NCI-H2227 treated with DMSO at 0.1 percent for 48 hours (cell line): ENCODE results near the gene REEP1.
A peak's percentile ranks its signal among the peaks of the same experiment; 100 is the strongest.
"Not testable (repeated sequence)": the region's sequence is repeated elsewhere in the genome, so short reads cannot be mapped to it uniquely, and the experiment has no call there.

Experiments
- DNase-seq: peaks from one replicate; lab custom pipeline; 2025; lab: John Stamatoyannopoulos, UW

The REEP1 gene

DNA sequence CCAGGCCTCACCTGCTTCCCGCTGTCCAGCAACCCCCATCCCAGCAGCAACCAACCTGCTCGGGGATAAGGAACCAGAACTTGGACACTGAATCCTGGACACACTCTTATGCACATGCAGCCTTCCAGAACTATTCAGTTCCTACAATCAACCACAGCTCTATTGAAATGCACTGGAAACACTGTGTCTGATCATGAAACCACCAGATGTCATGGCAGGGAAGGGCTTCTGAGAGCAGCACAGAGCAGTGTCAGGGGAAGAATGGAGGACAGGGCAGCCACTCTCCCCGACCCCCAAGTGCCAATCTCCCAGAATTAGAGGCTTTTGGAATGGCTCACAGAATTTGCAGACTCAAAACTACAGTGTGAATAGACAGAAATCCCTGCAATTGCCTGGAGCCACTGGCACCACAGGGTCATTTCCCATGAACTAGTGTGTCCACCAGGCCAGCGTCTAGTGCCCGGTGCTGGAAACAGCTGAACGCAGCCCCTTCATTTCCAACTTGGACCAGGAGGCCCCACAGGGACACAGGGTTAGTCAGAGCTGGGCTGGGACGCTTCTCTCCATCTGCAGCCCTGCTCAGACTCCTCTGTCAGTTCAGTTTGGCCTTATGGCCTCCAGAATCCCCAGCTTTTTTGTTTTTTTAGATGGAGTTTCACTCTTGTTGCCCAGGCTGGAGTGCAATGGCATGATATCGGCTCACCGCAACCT is 112.6 kb downstream of the REEP1 start:
- DNase-seq, result no peak

DNA sequence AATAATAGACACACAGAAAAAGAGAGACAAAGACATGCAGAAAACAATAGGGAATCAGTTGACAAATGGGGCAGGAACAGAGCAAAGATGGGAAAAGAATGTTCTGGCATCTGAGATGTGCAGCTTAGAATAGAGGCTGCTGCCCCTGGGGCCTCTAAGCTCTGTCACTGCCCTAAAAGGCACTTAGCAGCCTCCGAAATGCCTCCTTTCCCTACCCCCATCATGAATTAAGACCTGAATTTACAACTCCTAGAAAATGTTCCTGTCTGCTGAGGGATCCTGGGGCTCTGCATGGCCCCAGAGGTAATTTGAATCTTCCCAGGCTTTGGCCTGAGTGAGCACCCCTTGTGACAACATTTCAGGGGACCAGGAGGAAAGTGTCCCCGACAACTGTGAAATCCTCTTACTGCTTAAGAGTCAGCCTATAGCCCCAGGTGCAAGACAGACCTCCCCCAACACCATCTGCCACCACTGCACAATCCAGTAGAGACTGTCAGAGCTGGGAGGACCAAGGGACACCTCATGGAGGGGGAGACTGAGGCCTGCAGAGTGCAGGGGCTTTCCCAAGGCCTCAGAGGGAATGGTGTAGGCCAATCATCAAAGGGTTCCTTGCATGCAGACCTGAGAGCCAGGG is 113.4 kb downstream of the REEP1 start:
- DNase-seq, result no peak

DNA sequence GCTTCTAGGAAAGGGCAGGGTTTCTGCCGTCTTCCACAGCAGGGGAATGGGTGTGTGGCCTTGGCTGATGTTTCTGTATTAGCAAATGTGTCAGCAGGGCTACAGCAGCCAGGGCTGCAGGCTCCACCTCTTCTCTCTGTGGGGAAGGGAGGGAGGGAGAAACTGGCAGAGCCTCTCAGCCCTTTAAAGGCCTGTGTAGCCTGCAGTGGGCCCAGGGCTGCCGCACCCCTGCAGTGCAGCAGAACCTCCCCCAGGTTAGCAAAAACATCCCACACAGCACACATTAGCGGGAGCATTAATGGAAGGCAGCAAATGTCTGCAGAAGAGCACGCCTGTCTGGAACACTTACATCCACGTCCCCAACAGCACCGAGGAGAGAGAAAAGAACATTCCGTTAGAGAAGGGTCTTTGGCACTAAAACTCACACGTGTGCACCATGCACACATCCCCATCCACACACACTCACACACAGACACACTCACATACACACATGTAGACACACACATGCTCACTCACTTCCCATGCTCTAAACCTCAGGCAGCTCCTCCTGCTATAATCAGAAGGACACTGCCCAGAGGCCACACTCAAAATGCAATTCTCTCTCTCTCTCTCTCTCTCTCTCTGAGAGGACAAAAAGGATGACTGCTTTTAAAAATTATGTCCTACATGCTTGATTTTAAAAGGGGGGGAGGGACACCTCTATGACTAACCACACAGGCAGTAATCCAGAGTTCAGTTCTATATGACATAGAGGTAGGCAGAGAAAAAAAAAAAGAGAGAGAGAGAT is 114.1 kb downstream of the REEP1 start:
- DNase-seq, result peak; percentile 57

DNA sequence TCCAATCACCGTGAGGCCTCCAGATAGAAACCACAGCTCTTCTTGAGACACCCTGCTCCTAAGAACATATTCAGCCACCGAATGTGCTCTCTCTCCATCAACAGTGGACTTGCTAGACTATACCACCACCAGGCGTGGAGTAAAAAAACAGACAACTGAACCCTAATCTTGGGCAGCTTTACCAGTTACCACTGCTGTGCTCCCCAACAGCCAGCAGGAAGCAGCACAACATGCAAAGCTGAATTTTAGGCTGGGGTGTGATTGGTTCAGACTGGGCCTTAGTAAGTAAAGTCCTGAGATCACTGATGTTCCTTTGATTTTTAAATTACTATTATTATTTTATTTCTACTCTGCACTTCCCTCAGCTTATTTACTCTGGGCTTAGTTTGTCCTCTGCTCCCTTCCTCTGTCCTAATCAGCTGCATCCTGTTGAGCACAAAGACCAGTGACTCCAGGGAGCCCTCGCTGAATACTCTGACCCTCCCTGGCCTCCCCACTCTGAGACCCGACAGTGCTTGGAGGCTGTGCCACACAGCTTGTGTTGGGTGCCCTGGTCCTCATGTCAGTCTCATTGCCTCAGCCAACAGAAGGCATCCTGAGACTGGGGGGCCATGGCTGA is 116.3 kb downstream of the REEP1 start:
- peak; percentile 11 for DNase-seq

DNA sequence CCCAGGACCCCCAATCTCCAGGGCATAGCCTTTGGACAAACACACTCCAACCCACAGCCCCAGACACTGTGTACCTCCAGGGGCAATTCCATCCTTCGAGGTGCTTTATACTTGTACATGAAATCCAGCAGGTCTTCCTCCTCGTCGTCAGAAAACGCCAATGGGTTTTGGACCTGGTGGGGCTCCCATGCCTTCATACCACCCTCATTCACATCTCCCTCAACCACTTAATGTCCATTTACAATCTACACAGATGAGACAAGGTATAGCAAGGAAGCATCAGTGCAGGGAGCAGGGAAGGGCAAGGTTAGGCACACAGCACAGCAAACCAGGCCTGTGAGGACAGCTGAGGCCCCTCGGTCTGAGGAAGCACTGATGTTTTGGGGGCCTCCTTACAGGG is 117.5 kb downstream of the REEP1 start:
- DNase-seq, result no peak

DNA sequence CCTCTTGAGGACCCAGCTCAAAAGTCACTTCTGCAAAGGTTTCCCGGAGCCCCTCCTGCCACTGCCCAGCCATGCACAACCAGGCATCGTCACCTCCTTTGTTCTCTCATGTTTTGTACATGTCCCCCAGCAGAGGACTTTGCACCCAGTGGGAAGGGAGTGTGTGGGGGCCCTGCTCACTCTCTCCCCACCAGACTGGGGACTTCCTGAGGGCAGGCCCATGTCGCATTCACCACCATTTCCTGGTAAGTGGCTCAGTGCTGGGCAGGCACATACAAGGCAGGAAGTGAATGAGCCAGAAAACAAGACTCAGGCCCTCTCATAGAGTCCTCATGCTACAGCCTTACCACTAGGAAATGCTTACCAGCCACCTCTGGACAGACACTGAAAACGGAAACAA is 119.3 kb downstream of the REEP1 start:
- no peak for DNase-seq

DNA sequence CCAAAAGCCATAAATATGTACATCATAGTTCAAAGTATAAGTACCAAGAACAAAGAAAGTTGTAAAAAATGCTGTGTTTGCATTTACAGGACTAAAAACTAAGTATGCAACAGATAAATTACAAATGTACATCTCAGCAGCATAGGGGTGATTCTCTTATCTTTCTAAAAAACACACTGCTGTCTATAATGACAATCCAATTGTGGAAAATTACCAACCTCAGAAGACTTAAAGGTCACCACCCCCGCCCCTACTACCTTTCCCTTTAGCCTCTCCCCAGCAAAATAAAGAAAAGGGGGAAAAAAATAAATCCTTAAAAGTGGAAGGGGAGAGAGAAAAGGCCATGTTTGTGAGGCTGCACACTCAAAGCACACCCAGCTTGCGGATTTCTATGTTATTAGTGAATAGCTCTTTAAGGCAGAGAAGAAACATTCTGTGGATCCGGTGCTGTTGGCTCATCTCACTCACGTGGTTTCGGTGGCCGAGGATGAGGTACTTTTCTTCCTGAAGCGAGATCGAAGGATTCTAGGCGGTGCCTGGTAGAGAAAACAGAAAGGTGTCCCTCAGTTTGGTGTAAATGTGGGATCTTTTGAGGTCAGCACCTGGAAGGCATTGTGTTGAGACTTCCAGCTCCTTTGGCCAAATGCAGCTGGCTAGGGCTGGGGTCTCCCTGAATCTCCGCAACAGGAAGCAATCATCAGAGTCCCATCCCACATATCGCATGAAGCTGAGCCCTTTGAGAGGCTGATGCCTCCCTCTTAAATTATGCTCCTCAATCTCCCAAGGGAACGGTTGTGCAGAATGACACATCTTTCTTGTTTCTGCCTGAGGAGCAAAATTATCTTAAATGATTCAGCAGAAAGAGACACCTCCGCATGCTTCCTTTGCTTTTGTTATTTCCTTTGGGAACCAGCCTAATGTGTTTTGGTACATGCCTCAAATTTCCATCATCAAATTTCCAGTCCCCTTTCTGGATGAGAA is 120.6 kb downstream of the REEP1 start:
- DNase-seq, result peak; percentile 65

DNA sequence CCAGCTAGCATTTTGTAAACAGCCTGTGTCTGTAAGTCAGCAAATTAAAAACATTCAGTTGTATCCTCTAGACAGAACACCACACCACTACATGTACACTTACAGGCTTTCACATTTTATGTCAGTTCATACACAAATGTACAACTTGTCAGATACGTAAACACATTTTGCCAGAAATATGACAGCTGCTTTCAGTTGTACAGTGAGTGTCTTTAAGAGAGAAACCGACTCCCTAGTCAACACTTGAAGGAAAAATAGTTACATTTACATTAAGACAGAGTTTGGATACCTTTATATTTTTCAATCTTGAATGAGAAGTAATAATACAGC is 123.0 kb downstream of the REEP1 start:
- no peak for DNase-seq

DNA sequence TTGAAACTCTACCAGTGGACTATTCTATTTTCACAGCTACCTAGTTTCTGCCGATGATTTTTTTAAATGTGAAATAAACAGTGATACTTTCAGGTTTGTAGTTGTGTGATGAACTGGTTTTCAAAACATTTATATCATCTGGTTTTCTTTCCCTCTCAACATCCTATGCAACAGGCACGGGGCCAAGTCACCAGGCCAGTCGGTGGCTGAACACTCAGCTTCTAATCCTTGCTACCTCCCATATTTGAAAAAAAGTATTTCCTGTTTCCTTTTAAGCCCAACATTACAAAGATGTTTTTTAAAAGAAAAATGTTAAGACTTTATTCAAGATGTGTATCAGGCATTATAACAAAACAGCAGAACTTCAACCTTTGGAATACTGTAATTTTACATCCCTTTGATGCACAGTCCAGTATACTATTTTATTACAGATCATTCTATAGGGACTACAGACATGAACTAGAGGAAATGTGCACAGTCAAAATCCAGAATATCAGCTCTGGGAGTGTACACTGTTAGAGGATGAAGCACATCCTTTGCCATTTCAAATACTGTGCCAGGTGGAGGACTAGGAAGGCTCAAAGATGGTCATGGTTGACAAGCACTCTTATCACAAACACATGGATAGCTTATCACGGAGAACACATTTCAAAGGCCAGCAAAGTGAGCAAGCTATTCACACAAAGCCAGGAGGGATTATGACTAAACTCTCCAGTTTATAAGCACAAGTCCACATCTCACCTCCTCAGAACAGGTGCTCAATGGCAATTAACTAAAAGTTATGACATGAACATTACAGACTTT is 123.5 kb downstream of the REEP1 start:
- DNase-seq, result no peak

DNA sequence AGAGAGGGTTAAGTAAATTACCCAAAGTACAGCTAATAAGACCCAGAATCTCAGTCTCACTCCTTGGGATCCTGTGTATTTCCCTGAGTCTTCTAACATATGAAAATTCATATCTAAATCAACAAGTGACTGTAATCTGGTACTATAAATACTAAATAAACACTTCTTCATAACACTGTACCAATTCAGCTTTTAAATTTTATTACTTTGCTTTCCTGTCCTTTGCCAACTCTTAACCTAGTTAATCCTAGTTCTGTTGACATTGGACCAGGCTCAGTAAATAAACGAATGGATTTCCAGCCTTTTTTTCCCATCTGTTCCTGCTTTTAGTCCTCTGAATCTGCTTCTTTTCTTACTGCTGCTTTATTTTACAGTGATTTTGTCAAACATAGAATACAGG is 124.4 kb downstream of the REEP1 start:
- no peak for DNase-seq

DNA sequence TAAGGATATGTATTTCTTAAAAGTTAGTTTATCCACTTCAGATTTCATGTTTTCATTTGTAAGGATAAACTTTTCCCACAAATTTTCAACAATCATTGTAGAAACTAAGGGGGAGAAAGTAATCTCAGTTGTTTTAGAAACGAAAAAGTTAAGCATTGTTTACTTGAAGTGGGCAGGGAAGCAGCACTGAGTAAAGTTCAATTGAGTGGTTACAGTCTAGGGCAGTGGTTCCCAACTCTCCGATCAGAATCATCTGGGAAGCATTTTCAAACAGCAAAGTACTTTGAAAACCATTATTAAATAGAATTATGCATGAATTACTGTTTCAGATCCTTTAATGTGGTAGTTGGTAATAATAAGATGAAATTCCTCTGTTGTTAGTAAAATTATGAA is 125.6 kb downstream of the REEP1 start:
- DNase-seq, result no peak

DNA sequence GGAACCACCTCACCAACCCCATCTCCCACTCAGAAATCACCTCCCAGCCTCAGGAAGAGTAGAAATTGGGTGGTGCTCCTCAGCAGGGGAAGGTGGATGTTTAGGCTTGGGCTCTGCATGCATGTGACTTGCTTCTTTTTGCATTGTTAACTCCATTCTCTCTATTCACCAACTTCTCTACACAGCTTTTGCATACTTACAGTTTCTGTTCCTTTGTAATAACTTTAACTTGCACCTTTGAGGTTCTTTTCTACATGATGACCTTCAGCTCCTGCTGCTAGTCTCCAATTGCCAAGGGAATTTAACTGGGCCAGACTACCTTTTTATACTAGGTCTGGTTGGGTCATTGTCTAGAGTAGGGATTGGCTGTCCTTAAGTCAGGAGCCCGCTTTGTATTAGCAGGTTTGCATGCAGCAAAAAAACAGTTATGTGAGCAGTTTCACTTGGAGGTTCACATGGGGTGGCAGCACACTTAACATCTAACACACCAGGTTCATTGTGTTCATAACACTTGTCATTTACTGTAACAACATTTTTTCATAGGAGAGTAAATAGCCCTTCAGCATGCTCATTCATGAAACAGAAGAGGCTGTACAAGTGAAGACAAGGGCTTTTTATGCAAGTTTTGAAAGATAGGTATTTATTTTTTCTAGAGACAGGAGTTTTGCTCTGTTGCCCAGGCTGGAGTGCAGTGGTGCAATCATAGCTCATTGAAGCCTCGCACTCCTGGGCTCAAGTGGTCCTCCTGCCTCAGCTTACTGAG is 126.2 kb downstream of the REEP1 start:
- DNase-seq, result no peak

DNA sequence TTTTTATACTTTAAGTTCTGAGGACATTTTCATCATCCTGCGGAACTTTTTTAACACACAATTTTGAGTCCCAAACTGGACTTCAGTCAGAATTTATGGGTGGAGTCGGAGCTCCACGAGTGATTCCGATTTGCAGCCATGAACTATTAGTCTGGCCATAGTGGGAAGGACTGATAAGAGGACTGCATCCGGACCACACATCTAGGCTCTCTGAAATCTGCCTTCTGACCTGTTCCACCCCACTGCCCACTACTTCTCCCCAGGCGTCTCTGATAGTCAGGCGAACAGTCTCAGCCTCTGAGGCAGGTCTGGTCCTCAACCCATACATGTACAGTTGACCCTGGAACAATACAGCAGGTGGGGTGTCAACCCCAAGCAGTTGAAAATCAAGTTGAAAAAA is 133.0 kb downstream of the REEP1 start:
- no peak for DNase-seq

DNA sequence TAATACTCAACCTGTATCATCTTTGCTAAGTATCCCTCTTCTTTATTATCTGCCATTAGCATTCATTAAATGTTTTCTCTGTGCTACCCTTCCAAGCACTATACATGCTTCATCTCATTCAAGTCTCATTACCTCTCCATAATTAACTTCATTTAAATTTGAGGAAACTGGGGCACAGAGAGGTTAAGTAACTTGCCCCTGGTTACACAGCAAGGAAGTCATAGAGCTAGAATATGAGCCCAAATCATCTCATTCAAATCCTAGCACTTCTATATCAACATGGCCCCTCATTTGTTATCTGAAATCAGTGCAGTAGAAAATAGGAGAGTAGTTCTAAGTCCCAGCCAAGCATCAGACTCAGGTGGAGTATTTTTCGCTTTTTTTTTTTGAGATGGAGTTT is 133.8 kb downstream of the REEP1 start:
- DNase-seq, result no peak

DNA sequence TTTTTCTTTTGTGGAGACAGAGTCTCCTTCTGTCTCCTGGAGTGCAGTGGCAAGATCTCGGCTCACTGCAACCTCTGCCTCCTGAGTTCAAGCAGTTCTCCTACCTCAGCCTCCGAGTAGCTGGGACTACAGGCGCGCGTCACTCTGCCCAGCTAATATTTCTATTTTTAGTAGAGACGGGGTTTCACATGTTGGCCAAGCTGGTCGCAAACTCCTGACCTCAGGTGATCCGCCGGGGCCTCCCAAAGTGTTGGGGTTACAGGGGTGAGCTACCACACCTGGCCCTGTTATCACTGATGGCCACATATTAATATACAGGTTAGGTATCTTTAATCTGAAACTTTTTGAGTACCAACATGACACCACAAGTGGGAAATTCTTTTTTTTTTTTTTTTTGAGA is 134.7 kb downstream of the REEP1 start:
- DNase-seq, result no peak

DNA sequence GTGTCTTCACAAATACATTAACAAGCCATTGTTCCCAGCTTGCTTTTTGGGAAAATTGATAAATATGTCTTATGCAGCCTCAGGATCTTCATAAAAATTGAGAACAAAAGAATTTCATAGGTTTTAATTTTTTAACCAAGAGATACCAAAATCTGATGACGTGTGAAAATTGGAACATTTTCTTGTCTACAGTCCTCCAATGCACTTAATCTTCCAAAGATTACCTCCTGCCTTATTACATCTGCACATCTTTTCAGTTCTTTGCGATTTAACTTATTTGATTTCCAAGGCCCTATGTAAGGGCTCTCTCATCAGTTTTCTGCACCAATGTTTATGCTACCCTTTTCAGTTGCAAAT is 135.1 kb downstream of the REEP1 start:
- DNase-seq, result no peak

DNA sequence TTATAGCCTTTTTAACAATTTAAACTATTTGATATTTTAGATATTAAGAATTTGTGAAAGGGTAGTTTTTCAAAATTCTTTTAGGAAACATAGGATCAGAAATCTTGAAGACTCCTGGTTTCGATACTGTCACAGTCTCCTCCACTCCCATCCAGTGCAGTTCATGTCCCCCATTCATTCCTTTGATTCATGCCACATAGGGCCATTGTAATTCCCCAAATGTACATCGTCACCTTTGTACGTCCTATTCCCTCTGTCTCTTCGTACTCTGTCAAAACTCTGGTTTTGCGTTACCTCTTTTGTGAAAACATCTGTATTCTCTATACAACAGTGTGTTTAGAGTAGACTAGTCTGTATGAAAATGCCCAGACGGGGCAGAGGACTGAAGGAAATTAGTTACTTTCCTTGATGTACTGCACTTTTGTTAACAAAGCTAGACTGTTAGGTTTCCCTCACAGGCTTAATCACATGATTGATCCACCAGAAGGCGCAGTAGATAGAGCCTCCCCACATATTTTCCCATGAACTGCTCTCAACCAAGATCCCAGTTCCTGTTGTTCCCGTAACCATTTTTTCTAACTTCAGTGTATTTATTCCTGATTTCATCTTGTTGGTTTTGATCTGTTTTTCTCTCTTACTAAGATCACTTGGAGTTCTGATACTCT is 135.6 kb downstream of the REEP1 start:
- peak; percentile 46 for DNase-seq

DNA sequence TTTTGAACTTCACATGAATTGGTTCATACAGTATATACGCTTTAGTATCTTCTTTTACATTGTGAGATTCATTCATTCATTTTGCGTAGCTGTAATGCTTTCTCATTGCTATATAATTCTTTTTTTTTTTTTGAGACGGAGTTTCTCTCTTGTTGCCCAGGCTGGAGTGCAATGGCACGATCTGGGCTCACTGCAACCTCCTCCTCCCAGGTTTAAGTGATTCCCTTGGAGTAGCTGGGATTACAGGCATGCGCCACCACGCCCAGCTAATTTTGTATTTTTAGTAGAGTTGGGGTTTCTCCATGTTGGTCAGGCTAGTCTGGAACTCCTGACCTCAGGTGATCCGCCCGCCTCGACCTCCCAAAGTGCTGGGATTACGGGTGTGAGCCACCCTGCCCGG is 136.9 kb downstream of the REEP1 start:
- DNase-seq, result not testable (repeated sequence)

DNA sequence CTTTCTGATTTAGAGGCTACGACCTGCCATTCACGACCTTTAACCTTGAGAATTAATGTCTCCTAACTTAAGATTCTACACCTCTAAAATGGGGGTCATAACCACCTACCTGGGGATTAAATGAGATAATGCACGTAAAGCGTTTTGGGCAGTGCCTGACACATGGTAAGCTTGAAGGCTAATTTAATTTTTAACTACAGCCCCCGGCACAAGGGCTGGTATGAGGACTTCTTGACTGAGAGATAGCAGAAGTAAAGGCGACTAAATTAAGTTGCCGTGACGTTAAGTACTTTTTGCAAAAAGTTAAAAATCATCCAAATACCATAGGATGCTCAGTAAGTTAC is 137.6 kb downstream of the REEP1 start:
- DNase-seq, result no peak
